Effector memory CD4-positive, alpha-beta T cell (primary cell): ENCODE results near the gene TAS1R3.

Source experiments
- DNase-seq, 3 donors: peaks; one replicate each; pipeline ENCODE4 v3.0.0-alpha.2; 2020
- H3K27ac ChIP-seq: 2 replicates; pipeline ENCODE4 v1.7.0; 2013; ENCODE audit warnings: mild to moderate bottlenecking, low read length, moderate library complexity; ENCODE audit not compliant: insufficient read depth, poor library complexity, severe bottlenecking
- H3K27me3 ChIP-seq: replicated peaks from 2 replicates; pipeline ENCODE4 v1.7.0; 2013; ENCODE audit warnings: mild to moderate bottlenecking, low read length; ENCODE audit not compliant: insufficient read depth, control insufficient read depth, poor library complexity, severe bottlenecking
- H3K36me3 ChIP-seq: 2 replicates; pipeline ENCODE4 v1.7.0; 2013; ENCODE audit warnings: mild to moderate bottlenecking, low read length, moderate library complexity; ENCODE audit not compliant: control insufficient read depth, insufficient read depth
- H3K4me1 ChIP-seq: 2 replicates; pipeline ENCODE4 v1.7.0; 2013; ENCODE audit warnings: low read length, mild to moderate bottlenecking; ENCODE audit not compliant: control insufficient read depth, insufficient read depth, poor library complexity, severe bottlenecking
- H3K4me3 ChIP-seq: 2 replicates; pipeline ENCODE4 v1.7.0; 2013; ENCODE audit warnings: low read length, low read depth, mild to moderate bottlenecking; ENCODE audit not compliant: insufficient read depth, poor library complexity, severe bottlenecking
- H3K9me3 ChIP-seq: 2 replicates; pipeline ENCODE4 v1.7.0; 2013; ENCODE audit warnings: mild to moderate bottlenecking, low read length, moderate library complexity; ENCODE audit not compliant: control insufficient read depth

Gene TAS1R3

DNA sequence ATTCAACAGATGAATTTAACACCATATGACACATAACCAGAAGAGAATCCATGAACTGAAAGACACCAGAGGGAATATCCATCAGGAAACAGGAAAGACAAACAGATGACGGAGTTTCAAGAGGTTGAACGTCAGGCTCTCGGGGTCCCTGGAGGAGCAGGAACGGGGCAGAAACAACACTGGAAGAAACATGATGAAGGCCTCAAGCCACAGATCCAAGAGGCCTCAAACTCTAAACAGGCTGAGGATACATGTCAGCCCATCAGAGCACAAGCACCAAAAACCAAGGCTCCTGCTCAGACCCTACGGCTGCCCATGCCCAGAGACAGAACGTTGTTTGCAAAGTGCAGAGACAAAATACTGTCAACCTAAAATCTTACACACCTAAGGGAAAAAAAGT, 13.7 kb upstream of the TAS1R3 start:
- no peak overlapping the region for H3K4me3 ChIP-seq
- H3K9me3 ChIP-seq, result no peaks in the 10 kb centered on the region
- H3K4me1 ChIP-seq, result peaks cover 7% of the 10 kb centered on the region
- H3K27ac ChIP-seq, result no peak overlapping the region
- no peak for DNase-seq
- H3K27me3 ChIP-seq, result no peaks in the 10 kb centered on the region
- peaks cover 51% of the 10 kb centered on the region for H3K36me3 ChIP-seq

DNA sequence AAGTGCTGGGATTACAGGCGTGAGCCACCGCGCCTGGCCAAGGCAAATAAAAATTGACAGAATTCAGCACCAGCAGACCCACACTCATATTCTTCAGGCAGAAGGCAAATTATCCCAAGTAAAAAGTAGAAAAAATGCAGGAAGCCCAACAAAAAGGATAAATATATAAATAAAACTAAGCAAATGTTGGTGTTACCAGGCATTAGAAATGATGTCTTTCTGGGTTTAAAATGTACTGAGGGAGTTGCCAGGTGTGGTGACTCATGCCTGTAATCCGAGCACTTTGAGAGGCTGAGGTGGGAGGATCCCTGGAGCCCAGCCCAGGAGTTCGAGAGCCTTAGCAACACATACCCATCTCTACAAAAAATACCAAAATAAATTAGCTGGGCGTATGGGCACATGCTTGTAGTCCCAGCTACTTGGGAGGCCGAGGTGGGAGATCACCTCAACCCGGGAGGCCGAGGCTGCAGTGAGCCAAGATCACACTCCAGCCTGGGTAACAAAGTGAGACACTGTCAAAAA, 12.9 kb upstream of the TAS1R3 start:
- Histone ChIP-seq H3K27me3 (no peaks in the 10 kb centered on the region), H3K9me3 (no peaks in the 10 kb centered on the region), H3K27ac (no peak overlapping the region), H3K36me3 (peaks cover 43% of the 10 kb centered on the region), H3K4me3 (no peak overlapping the region), H3K4me1 (peaks cover 12% of the 10 kb centered on the region)
- DNase-seq, result no peak

DNA sequence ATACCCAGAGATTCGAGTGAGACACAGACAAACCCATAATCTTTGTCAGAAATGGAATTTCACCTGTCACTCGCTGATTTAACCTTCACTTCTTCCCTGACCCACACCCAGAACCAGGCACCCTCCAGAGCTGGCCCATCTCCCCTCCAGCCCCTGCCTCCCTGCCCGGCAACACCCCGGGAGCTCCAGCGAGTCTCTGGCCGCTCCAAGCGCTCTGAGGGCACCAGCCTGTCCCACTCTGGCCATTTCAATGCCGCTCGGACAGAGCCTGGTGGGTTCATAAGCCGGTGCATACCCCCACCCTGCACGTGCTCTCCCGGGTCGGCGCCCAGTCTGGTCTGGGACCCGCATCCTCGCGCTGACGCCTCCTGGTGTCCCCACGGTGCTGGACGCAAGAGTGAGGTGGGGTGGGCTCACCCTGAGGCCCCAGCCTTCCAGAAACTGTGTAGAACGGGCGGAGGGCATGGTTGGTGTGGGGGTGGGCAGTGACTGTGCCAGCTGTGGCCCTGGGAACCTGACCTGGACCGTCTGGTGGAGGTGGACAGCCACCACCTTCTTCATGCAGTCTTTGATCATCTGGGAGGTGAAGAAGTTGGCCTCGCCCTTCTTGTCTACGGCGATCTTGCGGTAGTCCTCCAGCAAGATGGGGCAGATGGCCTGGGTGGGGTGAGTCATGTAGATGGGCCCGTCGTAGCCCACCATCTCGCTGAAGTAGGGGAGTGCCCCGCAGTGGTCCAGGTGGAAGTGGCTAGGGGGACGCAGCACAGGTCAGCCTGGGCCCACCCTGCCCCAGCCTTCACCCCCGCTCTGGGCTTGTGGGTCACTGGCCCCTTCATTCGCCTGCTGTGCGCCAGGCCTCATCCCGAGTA, 12.1 kb upstream of the TAS1R3 start:
- Histone ChIP-seq H3K36me3 (peaks cover 35% of the 10 kb centered on the region), H3K4me3 (no peak overlapping the region), H3K4me1 (peaks cover 16% of the 10 kb centered on the region), H3K27me3 (no peaks in the 10 kb centered on the region), H3K9me3 (no peaks in the 10 kb centered on the region), H3K27ac (no peak overlapping the region)
- DNase-seq, result no peak

DNA sequence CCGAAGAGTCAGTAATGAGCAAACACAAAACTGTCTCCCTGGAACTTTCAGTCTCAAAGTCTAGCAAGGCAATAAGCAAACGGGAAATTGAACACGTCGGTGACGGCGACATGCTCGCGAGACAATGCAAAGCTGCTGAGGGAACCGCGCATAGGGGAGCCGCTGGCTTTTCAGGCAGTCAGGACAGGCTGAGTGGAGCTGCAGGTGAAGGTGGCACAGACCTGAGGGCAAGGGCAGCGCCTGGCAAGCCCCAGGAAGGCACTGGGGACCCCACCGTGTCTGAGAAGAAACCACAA, 11.5 kb upstream of the TAS1R3 start:
- Histone ChIP-seq H3K27me3 (no peaks in the 10 kb centered on the region), H3K9me3 (no peaks in the 10 kb centered on the region), H3K4me3 (no peak overlapping the region), H3K36me3 (peaks cover 30% of the 10 kb centered on the region), H3K27ac (no peak overlapping the region), H3K4me1 (peaks cover 16% of the 10 kb centered on the region)
- DNase-seq, result no peak

DNA sequence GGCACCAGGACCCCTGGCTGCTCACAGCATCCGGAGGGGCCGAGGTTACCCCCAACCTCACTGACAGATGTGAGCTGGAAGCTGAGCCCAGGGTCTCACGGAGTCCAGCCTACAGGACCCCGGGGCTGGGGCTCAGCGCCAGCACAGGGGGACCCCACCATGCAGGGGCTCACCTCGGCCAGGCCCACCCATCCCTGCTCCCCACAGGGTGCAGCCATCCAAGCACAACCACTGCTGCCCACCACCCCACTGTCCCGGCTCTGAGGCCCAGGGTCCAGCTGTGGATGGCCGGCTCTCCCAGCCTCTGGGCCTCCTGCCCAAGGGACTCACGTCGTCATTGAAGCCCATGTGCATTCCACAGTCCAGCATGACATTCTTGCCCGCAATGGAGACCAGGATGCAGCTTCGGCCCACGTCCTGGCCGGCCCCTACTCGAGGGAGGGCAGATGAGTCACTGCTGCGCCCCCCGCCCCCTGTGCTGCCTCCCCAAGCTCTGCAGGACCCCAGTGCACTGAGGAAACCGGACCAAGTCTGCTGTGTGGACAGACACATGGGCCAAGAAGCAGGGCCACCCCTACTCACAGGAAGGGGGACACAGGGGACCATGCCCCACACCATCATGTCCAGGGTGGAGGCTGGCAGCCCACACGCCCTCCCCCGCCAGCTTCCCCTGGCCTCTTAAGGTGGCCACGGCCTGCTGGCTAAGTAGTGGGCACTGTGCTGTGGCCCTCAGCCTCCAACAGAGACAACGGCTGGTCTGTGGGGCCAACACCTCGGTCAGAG, 10.2 kb upstream of the TAS1R3 start:
- Histone ChIP-seq H3K4me1 (peaks cover 28% of the 10 kb centered on the region), H3K36me3 (peaks cover 27% of the 10 kb centered on the region), H3K27me3 (no peaks in the 10 kb centered on the region), H3K9me3 (no peaks in the 10 kb centered on the region), H3K4me3 (no peak overlapping the region), H3K27ac (no peak overlapping the region)
- no peak for DNase-seq

DNA sequence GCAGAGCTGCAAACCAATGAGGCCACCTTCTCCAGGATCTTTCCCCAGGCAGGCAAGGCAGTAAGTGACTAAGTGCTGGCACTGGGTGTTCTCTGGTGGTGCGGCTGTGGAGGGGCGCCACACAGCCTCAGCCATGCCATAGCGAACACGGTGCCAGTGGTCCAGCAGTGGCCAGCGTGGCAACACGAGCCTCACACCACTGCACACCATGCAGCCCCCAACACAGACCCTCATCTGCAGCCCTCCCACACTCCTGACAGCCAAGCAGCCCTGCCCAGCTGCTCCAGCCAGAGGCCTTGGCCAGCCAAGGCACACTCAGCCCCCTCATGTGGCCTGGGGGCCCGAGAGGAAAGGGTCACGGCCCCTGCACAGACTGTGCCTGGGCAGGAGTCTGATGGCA, 9.6 kb upstream of the TAS1R3 start:
- no peak overlapping the region for H3K27ac ChIP-seq
- DNase-seq, result no peak
- no peaks in the 10 kb centered on the region for H3K27me3 ChIP-seq
- no peak overlapping the region for H3K4me3 ChIP-seq
- H3K36me3 ChIP-seq, result peaks cover 27% of the 10 kb centered on the region
- H3K9me3 ChIP-seq, result no peaks in the 10 kb centered on the region
- H3K4me1 ChIP-seq, result peaks cover 34% of the 10 kb centered on the region

DNA sequence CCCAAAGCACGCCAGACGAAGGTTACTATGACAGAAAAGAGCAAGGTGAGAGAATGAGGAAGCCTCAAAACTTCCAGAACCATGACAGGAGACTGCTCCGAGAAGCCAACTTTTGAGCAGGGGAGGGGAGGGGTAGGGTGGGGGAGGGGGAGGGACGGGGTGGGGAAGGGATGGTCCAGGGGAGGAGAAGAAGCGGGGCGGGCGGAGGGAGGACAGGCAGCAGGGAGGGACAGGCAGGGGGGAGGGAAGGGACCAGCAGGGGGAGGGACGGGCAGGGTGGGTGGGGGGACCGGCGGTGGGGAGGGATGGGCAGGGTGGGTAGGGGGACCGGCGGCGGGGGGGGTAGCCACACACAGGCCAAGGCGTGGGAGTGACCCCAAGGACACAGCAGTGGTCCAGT, 8.7 kb upstream of the TAS1R3 start:
- H3K36me3 ChIP-seq, result peaks cover 32% of the 10 kb centered on the region
- H3K27ac ChIP-seq, result no peak overlapping the region
- H3K9me3 ChIP-seq, result no peaks in the 10 kb centered on the region
- peaks cover 34% of the 10 kb centered on the region for H3K4me1 ChIP-seq
- DNase-seq, result no peak
- no peak overlapping the region for H3K4me3 ChIP-seq
- H3K27me3 ChIP-seq, result no peaks in the 10 kb centered on the region

DNA sequence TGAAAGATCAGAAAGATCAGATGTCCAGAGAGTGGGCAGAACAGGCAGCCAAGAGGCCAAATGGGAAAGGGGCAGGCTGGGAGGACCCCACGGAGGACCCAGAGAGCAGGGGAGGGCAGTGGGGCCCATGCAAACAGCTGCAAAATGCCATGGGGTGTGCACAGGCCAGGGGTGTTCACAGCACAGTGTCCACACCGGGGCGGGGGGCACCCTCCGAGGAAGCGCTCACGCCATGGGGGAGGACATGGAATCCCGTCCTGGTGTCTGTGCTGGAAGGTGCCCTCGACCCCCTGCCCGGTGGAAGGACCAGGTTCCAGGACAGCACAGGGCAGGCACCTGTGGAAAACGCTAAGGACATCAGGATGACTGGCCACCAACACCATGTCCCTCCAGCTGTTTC, 8.1 kb upstream of the TAS1R3 start:
- Histone ChIP-seq H3K9me3 (no peaks in the 10 kb centered on the region), H3K27me3 (no peaks in the 10 kb centered on the region), H3K4me3 (no peak overlapping the region), H3K27ac (no peak overlapping the region), H3K36me3 (peaks cover 35% of the 10 kb centered on the region), H3K4me1 (peaks cover 34% of the 10 kb centered on the region)
- DNase-seq, result no peak

DNA sequence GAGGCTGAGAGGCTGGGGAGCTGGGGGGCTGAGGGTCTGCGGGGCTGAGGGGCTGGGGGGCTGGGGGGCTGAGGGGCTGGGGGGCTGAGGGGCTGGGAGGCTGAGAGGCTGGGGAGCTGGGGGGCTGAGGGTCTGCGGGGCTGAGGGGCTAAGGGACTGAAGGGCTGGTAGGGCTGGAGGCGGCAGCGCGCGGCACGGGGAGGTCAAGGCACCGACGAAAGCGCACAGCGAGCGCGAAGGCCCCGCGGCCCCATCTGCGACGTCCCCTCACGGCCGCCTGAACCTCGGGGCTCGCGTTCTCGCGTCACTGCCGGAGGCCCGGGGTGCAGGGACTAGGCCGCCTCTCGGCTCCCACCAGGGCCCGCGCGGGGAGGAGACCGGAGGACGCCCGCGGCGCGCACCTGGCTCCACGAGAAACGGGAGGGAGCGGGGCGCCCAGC, 7.0 kb upstream of the TAS1R3 start:
- H3K36me3 ChIP-seq, result peaks cover 35% of the 10 kb centered on the region
- peak overlapping the region; percentile 78 for H3K4me3 ChIP-seq
- no peaks in the 10 kb centered on the region for H3K9me3 ChIP-seq
- peaks cover 34% of the 10 kb centered on the region for H3K4me1 ChIP-seq
- no peaks in the 10 kb centered on the region for H3K27me3 ChIP-seq
- peak overlapping the region; percentile 77 for H3K27ac ChIP-seq
- DNase-seq, result no peak
